OCI-LY7 (cell line): ENCODE results near the gene MEIOC. TPM values are rescaled to one million over a fixed set of nuclear protein-coding genes. Genes with fewer than 3 reads are reported as not detected.

Experiments used
- small RNA-seq: library from RNA; depleted of rRNA; stranded (forward); fragments of <200 nt; gene quantifications from one replicate; pipeline ENCODE3, GENCODE V24; 2014
- total RNA-seq, 2 experiments: library from RNA; depleted of rRNA in 1 of 2; stranded (reverse); fragments of >200 nt in 1 of 2; shearing (Covaris generic) in 1 of 2; gene quantifications; 2 replicates each; pipeline ENCODE4 v1.2.3, GENCODE V29; 2014 to 2022

The MEIOC gene
- total RNA-seq, 2 experiments from 2014 or later: 0.41 to 5.5 TPM

Small RNA genes lying within 50 kb of the gene (small RNA-seq; reads per million reads assigned to genes)
- not detected for gene RN7SL819P
- gene SMCO4P1: not detected

Other genes with a start within 250 kb of the MEIOC start
- gene GPATCH8, start 153.1 kb upstream of the MEIOC start, total RNA-seq (2014; rRNA removed; shearing (Covaris generic)): 24.5 and 24.7 TPM in 2 replicates
- gene GPATCH8, start 153.1 kb upstream of the MEIOC start, total RNA-seq (2022): 59.1 and 61.1 TPM in 2 replicates
- 3.7 and 4.4 TPM in 2 replicates for gene FZD2, start 99.0 kb upstream of the MEIOC start, total RNA-seq (2014; rRNA removed; shearing (Covaris generic))
- gene FZD2, start 99.0 kb upstream of the MEIOC start, total RNA-seq (2022): 9.2 and 10.9 TPM in 2 replicates
- 33.2 and 42.4 TPM in 2 replicates for gene CCDC43, start 33.3 kb downstream of the MEIOC start, total RNA-seq (2014; rRNA removed; shearing (Covaris generic))
- 30.3 and 35.6 TPM in 2 replicates for gene CCDC43, start 33.3 kb downstream of the MEIOC start, total RNA-seq (2022)
- gene DBF4B, start 52.2 kb downstream of the MEIOC start, total RNA-seq (2014; rRNA removed; shearing (Covaris generic)): 18.1 and 24.3 TPM in 2 replicates
- gene DBF4B, start 52.2 kb downstream of the MEIOC start, total RNA-seq (2022): 45.8 and 49.2 TPM in 2 replicates
- gene ADAM11, start 102.5 kb downstream of the MEIOC start, total RNA-seq (2014; rRNA removed; shearing (Covaris generic)): 2.1 and 3.3 TPM in 2 replicates
- 1.1 and 1.4 TPM in 2 replicates for gene ADAM11, start 102.5 kb downstream of the MEIOC start, total RNA-seq (2022)
- 14.2 and 21.1 TPM in 2 replicates for gene GJC1, start 173.8 kb downstream of the MEIOC start, total RNA-seq (2014; rRNA removed; shearing (Covaris generic))
- 19.5 and 20.6 TPM in 2 replicates for gene GJC1, start 173.8 kb downstream of the MEIOC start, total RNA-seq (2022)
- not detected in 2 replicates for gene HIGD1B, start 191.4 kb downstream of the MEIOC start, total RNA-seq (2014; rRNA removed; shearing (Covaris generic))
- gene HIGD1B, start 191.4 kb downstream of the MEIOC start, total RNA-seq (2022): not detected in 2 replicates
- gene EFTUD2, start 243.0 kb downstream of the MEIOC start, total RNA-seq (2014; rRNA removed; shearing (Covaris generic)): 73.5 and 91.4 TPM in 2 replicates
- 133 and 148 TPM in 2 replicates for gene EFTUD2, start 243.0 kb downstream of the MEIOC start, total RNA-seq (2022)